HG03354 (cell line): Measurements from ENCODE around the gene VMAC.

ENCODE experiments used
- ATAC-seq: cut with Tn5 transposase; IDR thresholded peaks from one replicate; pipeline ENCODE4 v1.9.1; 2021; ENCODE audit warnings: mild to moderate bottlenecking; ENCODE audit not compliant: unreplicated experiment, poor library complexity, severe bottlenecking

VMAC gene

DNA sequence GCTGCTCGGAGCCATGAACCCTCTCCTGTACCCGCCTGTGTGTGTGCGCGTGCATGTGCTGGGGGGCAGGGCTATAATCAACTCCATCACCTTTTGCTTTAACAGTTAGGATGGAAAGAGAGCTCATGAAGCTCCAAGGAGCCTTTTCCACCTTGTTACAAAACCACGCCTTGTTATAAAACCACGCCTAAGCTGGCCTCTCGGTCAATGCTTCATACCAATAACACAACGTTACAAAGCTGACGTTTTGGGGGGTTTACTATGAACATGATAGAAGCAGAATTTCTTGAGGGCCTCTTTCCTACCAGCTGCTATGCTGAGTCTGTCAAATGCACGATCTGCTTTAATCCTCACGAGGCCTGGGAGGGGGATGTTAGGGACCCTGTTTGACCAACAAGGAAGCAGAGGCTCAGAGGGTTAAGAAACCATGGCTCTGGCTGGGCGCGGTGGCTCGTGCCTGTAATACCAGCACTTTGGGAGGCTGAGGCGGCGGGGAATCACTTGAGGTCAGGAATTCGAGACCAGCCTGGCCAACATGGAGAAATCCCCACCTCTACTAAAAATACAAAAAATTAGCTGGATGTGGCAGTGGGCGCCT is 21.3 kb downstream of the VMAC start:
- no peak for ATAC-seq

DNA sequence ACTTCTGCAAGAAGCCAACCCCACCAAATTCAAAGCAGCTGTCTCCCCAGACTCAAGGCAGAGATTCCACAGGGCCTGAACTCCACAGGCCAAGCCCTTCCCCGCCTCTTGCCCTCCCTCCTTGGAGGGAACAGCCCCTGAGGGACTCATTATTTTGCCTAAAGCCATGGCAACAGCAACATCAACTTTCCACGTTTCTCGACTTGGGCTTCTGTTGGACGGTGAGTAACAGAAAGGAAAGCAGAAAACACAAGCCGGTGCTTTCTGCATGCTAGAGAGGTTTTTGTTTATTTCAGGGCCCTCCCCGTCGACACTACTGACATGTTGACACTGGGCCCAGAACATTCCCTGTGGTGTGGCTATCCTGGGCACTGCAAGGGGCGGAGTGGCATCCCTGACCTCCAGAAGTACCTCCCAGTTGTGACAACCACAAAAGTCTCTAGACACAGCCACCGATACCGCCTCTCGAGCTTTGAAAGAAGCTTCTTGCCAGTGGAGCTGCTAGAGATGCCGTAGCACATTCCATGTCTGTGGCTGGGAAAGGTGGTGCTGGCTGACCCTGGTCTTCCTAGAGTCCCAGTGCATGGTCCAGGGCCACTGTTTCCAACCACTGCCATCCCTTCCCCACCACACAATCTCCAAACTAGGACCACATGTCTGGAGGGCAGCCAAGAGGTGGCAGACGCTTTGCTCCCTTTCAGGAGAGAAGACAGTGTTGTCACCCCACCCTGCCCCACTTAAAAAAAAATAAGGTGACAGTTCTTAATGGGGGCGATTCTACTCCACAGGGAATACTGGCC is 22.2 kb downstream of the VMAC start:
- ATAC-seq, result no peak

DNA sequence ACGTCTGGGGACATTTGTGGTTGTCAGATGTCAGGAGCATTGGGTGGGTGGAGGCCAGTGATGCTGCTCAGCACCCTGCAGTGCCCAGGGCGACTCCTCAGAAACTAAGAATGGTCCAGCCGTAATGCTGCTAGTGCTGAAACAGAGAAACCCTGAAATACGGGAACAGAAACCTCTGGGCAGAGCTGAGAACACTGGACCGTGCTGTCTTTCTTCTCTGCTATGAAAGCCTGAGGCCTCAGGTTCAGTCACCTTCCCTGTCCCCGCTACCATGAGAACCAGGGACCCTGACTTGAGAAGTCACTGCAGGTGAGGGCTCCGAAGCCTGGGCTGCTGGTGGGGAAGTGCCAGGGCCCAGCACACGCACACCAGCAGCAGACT is 22.8 kb downstream of the VMAC start:
- ATAC-seq, result no peak

DNA sequence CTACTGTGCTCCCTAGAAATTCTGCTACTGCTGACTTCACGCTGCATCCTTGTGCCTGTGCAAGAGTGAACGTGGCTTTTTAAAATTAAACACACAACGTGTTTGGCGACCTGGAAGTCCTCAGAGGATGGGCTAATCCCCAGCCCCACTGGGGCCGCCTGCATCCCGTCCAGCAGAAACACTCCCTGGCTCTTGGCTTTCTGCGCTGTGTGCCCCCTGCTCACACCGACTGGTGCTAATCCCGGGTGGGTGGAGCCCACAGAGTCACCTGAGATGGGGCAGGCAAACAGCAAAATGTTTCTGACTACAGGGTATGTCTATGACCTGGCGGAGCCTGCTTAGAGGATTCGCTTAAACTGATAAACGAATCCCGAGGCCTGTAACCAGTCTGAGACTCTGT is 24.5 kb downstream of the VMAC start:
- no peak for ATAC-seq

DNA sequence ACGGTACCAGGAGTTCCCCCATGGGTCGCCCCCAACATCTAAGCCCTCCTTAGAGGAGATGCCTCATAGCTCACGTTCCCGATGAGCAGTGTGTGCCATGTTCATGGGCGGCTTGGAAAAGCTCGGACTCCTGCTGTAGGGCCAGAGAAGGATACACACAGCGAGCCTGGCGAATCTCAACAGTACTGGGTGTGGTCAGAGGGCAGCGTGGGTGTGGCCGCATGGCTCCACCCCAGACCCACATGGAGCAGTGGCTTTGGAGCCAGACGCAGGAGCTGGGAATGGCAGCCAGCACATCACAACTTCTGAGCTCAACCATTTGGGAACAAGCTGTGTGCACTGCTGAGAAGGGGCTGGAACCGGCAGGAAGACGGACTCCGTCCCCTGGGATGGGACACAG is 25.0 kb downstream of the VMAC start:
- ATAC-seq, result no peak

DNA sequence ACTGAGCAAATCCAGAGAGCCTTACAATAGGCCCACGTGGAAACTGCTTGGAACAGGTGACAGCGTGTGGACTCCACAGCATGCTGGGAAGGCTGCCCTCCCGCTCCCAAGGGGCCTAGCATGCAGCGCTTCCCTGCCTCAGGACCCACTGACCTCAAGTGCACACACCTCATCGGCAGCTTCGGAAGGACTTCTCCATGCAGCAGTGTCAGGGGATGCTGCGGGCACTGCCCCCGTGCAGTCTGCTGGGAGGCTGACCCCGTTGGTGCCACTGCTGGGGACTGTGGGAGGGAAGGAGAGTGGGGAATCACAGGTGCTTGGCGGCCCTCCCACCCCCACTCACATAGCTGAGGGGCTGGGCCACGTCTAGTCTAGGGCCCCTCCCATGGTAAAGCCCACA is 26.6 kb downstream of the VMAC start:
- ATAC-seq, result no peak

DNA sequence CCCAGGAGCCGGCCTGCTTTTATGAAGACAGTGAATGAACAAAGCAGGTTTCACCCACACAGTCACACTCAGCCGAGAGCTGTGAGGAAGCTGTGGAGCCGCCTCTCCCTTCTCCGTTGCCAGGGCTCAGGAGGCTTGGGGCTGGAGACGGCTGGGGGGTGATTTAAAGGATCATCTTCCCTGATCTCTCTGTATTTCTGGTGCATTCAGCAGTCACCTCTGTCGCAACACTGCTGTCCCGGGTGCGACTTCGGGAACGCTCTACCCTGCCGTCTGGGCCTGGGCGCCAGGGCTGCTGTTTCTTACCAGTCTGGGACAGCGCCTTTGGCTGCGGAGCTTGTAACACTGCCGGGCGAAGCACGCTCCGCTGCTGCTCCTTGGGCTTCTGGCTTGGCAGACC is 27.5 kb downstream of the VMAC start:
- no peak for ATAC-seq

DNA sequence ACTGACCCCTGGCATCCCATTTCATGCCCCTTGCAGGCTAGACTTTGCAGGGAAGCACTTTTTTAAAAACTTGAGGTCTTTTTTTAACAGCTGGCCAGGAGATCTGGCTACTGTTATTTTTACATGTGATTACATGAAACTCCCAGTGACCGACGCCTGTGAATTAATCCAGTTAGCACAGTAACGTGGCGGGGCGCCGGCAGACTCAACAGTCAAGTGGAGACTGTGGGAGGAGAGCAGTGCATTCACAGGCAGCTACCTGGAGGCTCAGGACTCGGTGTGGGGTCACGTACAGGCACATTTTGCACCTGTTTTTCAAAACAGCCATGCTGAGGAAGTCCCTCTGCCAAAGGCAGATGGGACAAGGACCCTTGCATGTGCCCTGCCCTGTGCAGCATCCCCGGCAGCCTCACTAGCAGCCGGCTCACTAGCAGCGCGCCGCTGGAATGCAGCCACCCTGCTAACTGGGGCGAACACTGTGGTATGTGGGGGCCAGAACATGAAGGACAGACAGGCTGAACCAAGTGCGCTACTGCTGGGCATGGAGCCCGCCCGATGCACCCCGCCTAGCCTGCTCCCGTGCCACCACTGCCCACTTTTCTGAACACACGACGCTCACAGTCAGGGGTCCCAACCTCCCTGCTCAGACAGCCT is 28.1 kb downstream of the VMAC start:
- ATAC-seq, result no peak

DNA sequence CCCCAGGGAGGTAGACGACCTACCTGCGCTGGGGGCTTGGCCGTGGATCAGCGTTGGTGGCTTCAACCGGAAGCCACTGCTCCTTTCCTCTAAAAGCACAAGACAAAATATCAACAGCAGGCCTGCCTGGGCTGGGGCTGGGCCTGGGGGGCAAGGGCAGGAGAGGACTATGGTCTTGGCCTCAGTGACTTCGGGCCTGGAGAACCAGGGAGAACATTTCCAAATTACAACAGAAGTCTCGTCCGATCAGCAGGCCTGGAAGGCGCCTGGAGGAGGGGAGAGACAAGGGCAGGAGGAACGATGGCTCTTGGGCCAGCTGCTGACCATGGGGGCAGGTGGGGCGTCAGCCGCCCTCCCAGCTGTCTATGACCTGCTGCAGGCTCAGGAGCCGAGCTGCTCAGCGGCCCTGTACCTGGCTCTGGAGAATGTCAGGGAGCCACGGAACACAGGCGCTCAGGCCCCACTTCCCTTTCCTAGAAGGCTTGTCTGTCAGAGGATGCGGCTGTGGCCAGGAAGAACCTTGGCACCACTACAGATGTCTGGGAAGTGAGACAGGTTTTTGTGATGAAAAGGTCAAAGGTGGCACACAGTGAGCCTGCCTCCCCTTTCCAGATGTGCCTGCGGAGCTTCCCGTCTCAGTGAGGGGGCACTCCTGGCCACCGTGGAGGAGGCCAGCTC is 28.9 kb downstream of the VMAC start:
- ATAC-seq, result no peak

DNA sequence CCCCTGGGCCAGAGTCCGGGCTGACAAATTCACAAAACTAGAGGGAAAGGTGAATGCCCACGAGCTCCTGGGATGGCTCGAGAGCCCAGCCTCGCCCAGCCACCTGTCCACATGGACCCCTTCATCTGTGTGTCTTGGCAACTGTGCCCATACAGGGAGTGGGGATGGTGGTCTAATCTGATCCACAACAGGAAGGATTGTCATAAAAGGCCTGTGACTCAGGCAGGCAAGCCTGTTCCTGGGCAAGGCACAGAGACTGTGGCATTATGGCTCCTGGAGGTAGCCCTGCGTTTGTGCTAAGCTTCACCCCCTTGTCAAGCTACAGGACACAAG is 29.4 kb downstream of the VMAC start:
- no peak for ATAC-seq

DNA sequence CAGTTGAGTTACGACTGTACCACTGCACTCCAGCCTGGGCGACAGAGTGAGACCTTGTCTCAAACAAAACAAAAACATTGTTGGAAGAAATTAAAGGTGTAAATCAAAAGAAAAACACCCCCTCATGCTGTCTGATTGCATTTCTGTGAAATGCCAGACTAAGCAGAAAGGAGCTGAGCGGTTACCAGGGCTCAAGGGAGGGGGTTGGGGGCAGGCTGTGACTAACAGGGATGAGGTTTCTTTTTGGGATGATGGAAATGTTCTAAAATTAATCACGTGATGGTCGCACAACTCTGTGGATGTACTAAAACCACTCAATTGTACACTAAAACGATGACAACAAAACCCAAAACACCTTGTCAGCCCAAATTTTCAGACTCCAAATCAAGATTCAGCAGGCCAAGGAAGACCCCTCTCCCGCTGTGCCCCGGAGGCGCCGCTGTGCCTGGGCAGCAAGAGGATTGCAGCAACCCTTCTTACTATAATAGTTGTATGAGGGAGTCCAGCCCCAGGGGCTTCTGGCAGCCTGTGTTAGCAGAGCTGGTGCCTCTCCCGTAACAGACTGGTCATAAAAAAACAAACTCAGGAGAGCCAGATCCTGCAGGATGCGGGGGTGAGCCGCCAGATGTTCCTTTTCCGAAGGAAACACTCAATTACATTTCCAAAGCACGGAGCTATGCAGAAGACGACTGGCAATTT is 30.3 kb downstream of the VMAC start:
- no peak for ATAC-seq

DNA sequence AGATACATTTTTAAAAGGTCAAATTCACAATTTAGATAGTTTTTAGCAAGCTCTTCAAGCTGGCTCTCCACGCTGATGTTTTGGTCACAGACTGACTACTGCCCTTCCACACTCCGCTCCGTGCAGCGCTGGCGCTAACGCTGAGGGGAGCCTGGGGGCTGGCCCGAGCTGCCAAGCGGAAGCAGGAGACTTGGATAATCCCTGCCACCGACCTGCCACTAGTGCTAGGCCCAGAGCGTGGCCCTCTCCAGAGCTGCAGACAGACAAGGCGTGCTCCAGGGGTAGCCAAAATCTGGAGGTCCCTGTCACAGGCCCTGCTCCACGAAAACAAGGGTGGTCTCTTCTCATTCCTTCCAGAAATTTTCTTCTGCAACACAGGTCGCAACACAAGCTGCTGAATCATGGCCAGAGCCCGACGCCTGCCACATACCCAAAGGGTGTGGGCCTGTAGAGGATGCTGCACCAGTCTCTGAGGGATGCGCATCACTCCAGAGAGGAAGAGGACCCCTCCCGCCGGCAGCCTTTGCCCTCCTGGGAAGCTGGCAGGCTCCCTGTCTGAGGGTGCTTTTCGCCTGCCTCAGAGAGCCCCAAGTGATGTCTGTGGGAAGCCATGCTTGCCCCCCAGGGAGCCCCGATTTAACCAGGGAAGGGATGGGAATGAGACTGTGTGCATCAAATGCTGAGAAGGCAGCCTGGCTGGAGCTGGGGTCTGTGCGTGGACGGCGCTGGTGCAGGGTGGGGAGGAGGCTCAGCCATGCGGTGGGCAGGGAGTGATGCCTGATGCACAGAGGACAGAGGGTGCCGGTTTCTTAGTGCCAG is 31.0 kb downstream of the VMAC start:
- no peak for ATAC-seq

DNA sequence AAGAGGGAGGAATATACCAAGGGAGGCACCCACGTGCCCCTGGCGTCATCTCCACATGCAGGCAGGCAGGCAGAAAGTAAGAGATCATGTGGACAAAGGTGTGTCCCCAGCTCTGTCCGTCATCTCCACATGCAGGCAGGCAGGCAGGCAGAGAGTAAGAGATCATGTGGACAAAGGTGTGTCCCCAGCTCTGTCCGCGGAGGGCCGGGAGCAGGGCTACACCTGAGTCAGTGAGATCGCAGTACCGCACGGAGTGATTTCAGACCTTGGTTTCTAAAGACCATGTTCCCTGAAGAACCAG is 31.6 kb downstream of the VMAC start:
- no peak for ATAC-seq

DNA sequence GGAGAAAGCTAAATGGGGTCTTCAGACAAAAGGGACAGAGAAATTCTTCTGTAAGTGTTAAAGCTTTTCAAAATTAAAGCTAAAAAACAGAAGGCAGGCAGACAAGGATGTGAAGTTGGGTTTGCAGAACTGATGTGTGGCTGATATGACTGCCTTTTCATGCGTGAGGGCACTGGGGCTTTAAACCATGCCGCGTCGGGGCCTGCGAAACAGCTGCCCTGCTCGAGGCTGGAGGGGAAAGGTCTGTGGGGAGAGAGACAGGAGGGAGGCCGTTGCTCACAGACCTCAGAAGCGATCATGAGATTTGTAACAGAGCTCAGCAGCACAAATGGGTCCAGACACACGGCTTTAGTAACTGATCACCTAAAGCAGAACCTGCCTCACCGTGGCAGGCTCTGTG is 32.9 kb downstream of the VMAC start:
- ATAC-seq, result no peak

DNA sequence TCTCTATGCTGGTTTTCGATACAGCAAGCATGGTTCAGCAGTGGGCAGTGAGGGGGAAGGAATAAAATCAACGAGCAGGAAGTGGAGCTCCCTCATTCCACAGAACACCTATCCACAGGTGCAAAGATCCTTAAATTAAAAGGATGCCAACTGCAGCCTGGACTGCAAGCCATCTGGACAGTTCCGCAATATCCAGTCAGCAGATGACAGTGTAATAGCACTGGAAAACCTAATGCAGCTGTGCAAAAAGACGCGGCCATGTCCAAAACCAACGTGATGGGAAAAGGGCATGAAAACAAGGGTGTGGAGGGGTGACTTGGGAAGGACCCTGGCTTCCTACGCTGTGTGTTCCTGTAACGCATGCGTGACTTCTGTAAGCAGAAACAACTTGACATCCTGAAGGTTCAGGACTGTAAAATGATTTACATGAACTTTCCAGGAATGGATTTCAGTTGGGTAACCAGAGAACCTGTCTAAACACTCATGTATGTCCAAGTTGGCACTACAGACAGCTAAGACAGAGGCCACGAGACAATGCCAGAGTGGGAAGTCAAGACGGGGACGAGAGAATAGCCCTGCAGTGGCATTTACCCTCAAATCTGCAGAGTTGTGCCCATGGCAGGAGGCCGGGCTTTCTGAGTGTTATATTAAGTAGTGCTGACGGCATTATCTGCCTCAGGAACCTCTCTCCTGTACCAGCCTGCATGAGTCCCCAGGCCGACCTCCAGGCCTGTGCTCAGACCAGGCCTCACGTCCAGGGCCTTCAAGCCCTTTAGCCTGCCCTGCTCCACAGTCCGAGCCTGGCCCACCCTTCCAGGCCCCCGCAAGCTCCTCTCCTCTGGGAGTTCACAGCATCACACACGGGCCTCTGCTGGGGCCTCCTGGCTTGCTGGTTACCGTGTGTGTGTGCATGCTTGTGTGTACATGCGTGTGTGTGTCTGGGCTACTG is 35.9 kb downstream of the VMAC start:
- ATAC-seq, result no peak

DNA sequence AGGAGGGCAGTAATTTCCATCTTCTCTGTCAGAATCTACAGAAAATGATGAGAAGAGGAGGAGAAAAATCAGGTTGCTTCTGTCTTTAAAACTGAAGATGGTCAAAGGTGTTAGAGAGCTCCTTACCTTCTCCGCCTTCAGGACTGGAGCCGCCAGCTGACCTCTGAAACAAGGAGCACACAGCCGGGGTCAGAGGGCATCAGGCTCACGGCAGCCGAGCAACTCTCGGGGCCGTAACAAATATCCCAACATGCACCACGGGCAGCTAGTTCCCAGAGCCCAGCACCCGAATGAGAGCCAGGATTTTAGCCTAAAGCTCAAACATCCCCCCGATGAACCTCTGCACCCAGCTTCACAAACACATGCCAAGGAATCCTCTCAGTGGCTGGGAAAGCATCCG is 37.0 kb downstream of the VMAC start:
- no peak for ATAC-seq

DNA sequence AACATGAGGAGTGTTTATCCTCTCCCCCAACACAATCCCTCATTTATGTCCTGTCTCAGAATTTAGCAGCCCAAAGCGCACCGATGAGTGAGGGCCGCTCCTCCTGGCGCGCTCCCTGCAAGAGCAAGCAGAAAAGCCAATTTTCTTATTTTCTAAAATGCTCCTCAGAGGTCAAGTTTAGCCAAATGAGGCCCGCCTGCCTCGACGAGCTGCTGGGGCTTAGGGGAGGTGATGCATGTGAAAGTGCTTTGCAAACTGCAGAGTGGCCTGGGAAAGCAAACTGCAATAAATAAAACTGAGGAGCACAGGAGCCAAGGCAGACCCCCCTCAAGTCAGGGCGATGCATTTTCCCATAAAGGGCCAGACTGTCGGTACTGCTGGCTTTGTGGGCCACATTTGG is 38.4 kb downstream of the VMAC start:
- no peak for ATAC-seq

DNA sequence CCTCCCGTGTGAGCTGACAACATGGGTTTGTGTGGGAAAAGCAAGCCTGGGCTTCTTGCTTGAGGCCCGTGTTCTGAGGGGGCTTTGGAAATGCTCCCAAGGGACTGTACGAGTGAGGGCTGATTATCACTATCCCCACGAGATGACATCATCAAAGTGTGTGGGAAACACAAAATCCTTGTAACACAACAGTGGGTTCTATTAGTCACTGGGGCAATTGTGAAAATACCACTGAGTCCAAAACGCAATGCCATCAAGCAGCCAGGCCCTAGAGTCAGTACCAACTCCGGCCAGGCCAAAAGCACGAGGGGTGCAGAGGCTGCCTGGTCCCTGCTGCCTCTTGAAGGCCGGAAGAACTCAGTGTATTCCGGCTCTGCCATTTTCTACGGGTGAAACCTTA is 39.0 kb downstream of the VMAC start:
- no peak for ATAC-seq

DNA sequence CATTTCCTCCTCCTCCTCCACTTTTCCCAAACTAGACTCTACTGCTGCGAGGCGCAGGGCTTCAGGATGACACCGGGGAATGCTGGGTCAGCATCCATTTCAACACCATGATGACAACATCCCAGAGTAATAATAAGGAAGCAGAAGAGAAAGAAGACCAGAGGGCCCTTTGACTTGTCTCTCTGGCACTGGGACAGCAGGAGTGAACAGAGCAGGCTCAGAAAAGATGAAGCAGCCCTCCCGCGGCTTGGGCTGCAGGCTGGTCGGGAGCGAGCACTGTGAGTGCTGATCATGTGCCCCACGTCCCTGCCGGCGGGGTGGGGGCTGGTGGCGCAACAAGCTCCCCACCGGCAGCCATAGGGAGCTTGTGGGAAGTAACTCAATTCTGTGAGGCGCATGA is 42.8 kb downstream of the VMAC start:
- no peak for ATAC-seq
